H1 (cell line): ENCODE results near the gene ATG16L2. TPM values are rescaled to one million over a fixed set of nuclear protein-coding genes. Genes with fewer than 3 reads are reported as not detected.

ENCODE experiments used
- CTCF ChIA-PET: fragments of 300-600 bp; sonication (Branson Sonifier 250); formaldehyde crosslinking; loops from one replicate; lab custom pipeline; 2021; ENCODE audit not compliant: partially characterized antibody; lab: Charles Lee
- POLR2A ChIA-PET: fragments of 300-600 bp; sonication (Branson Sonifier 250); formaldehyde crosslinking; loops from one replicate; lab custom pipeline; 2021; ENCODE audit warnings: inconsistent platforms; ENCODE audit not compliant: partially characterized antibody; lab: Charles Lee
- DNase-seq, 2 experiments: peaks; one replicate each; pipeline versions ENCODE4 v3.0.0 to v3.0.0-alpha.2; 2010 to 2022; ENCODE audit warnings: low spot score in 2 of 2, low read depth in 1 of 2, mixed read lengths in 1 of 2
- FAIRE-seq: peaks from 2 replicates; lab custom pipeline; 2011; peaks lifted over from hg19 to GRCh38; lab: Jason Lieb, UNC
- H2AFZ ChIP-seq: 2 replicates; pipeline ENCODE4 v1.8.1; 2012; ENCODE audit warnings: low read length, inconsistent platforms
- H2AK5ac ChIP-seq: 2 replicates; pipeline ENCODE4 v1.6.1; 2013; ENCODE audit warnings: low read depth, low read length
- H2BK120ac ChIP-seq: replicated peaks from 2 replicates; pipeline ENCODE3; 2013; ENCODE audit warnings: low read depth, low read length, inconsistent platforms
- H2BK12ac ChIP-seq: 2 replicates; pipeline ENCODE4 v1.6.1; 2013; ENCODE audit warnings: low read depth, low read length
- H2BK15ac ChIP-seq: 2 replicates; pipeline ENCODE4 v1.6.1; 2013; ENCODE audit warnings: low read length
- H2BK20ac ChIP-seq: 2 replicates; pipeline ENCODE4 v1.6.1; 2013; ENCODE audit warnings: low read length
- H2BK5ac ChIP-seq: 2 replicates; pipeline ENCODE4 v1.6.1; 2013; ENCODE audit warnings: low read depth, low read length
- H3K14ac ChIP-seq: 2 replicates; pipeline ENCODE4 v1.6.1; 2013; ENCODE audit warnings: inconsistent platforms; ENCODE audit not compliant: insufficient read length
- H3K18ac ChIP-seq: 2 replicates; pipeline ENCODE4 v1.6.1; 2013; ENCODE audit warnings: low read length; ENCODE audit errors: extremely low read depth
- H3K23ac ChIP-seq: 2 replicates; pipeline ENCODE4 v1.6.1; 2013; ENCODE audit warnings: inconsistent platforms; ENCODE audit not compliant: insufficient read length
- H3K23me2 ChIP-seq: 2 replicates; pipeline ENCODE4 v1.6.1; 2013; ENCODE audit warnings: low read depth, low read length
- H3K27ac ChIP-seq: 2 replicates; pipeline ENCODE4 v1.6.1; 2011; ENCODE audit warnings: low read depth, low read length, inconsistent platforms
- H3K27me3 ChIP-seq, 4 experiments: replicated peaks in 1 of 4; 1 replicate in 1 of 4; 2 replicates in 3 of 4; pipeline versions ENCODE4 v1.6.1 to v1.8.1; 2011 to 2013; ENCODE audit warnings: low read length in 3 of 4, mild to moderate bottlenecking in 3 of 4, inconsistent platforms in 2 of 4, mixed read lengths in 2 of 4, moderate library complexity in 1 of 4; ENCODE audit not compliant: control insufficient read depth in 3 of 4, insufficient read depth in 3 of 4; ENCODE audit errors: extremely low read depth in 1 of 4
- H3K36me3 ChIP-seq, 4 experiments: 2 replicates each; pipeline versions ENCODE4 v1.6.1 to v1.8.1; 2011 to 2013; ENCODE audit warnings: mild to moderate bottlenecking in 4 of 4, low read length in 3 of 4, moderate library complexity in 2 of 4, control low read depth in 1 of 4, inconsistent platforms in 1 of 4; ENCODE audit not compliant: insufficient read depth in 4 of 4, control insufficient read depth in 2 of 4
- H3K4ac ChIP-seq: replicated peaks from 2 replicates; pipeline ENCODE3; 2013; ENCODE audit warnings: low read length, low read depth, mixed read lengths, inconsistent platforms; ENCODE audit not compliant: insufficient read length
- H3K4me1 ChIP-seq, 4 experiments: replicated peaks in 1 of 4; 1 replicate in 1 of 4; 2 replicates in 3 of 4; pipeline versions ENCODE4 v1.6.1 to v1.8.1; 2011 to 2013; ENCODE audit warnings: low read length in 3 of 4, inconsistent platforms in 2 of 4, mixed read lengths in 1 of 4; ENCODE audit not compliant: insufficient read depth in 4 of 4, control insufficient read depth in 3 of 4
- H3K4me2 ChIP-seq, 2 experiments: 2 replicates each; pipeline versions ENCODE4 v1.6.1 to v1.8.1; 2011 to 2013; ENCODE audit warnings: low read depth in 2 of 2, low read length in 2 of 2, control low read depth in 1 of 2, inconsistent platforms in 1 of 2, mild to moderate bottlenecking in 1 of 2; ENCODE audit not compliant: insufficient read depth in 1 of 2
- H3K4me3 ChIP-seq, 4 experiments: fragments of 200-600, 300-600 bp in 1 of 4; sonication (generic), shearing (Covaris generic), sonication (Bioruptor Twin) in 1 of 4; 2 replicates each; pipeline versions ENCODE4 v1.5.1 to v1.8.1; 2011 to 2016; ENCODE audit warnings: low read length in 4 of 4, low read depth in 3 of 4, control low read depth in 2 of 4, inconsistent platforms in 2 of 4, mild to moderate bottlenecking in 2 of 4, mixed read lengths in 1 of 4, moderate library complexity in 1 of 4; ENCODE audit not compliant: insufficient read depth in 2 of 4; ENCODE audit errors: extremely low read depth in 1 of 4
- H3K56ac ChIP-seq: replicated peaks from 2 replicates; pipeline ENCODE3; 2013; ENCODE audit warnings: low read depth, mild to moderate bottlenecking, mixed read lengths, low read length, inconsistent platforms; ENCODE audit not compliant: insufficient read length
- H3K79me1 ChIP-seq: 2 replicates; pipeline ENCODE4 v1.6.1; 2013; ENCODE audit warnings: low read depth, low read length, control low read depth
- H3K79me2 ChIP-seq, 2 experiments: 2 replicates each; pipeline versions ENCODE4 v1.6.1 to v1.8.1; 2012 to 2013; ENCODE audit warnings: low read length in 2 of 2, mild to moderate bottlenecking in 2 of 2, inconsistent platforms in 1 of 2; ENCODE audit not compliant: insufficient read depth in 2 of 2, control insufficient read depth in 1 of 2
- H3K9ac ChIP-seq, 4 experiments: replicated peaks in 1 of 4; 1 replicate in 1 of 4; 2 replicates in 3 of 4; pipeline versions ENCODE4 v1.6.1 to v1.8.1; 2011 to 2013; ENCODE audit warnings: low read depth in 3 of 4, low read length in 3 of 4, control low read depth in 2 of 4, mild to moderate bottlenecking in 2 of 4, moderate library complexity in 2 of 4, inconsistent platforms in 1 of 4; ENCODE audit errors: extremely low read depth in 1 of 4
- H3K9me3 ChIP-seq, 2 experiments: 2 replicates each; pipeline versions ENCODE4 v1.6.1 to v1.8.1; 2012 to 2013; ENCODE audit warnings: mild to moderate bottlenecking in 2 of 2, moderate library complexity in 2 of 2, control low read depth in 1 of 2, inconsistent platforms in 1 of 2, low read depth in 1 of 2, low read length in 1 of 2, mixed read lengths in 1 of 2; ENCODE audit not compliant: insufficient read depth in 2 of 2
- H4K20me1 ChIP-seq, 2 experiments: replicated peaks in 1 of 2; 2 replicates each; pipeline versions ENCODE3 to v1.8.1; 2011 to 2013; ENCODE audit warnings: inconsistent platforms in 2 of 2, low read length in 2 of 2, mild to moderate bottlenecking in 1 of 2; ENCODE audit not compliant: insufficient read depth in 2 of 2, control insufficient read depth in 1 of 2
- H4K5ac ChIP-seq: 2 replicates; pipeline ENCODE4 v1.6.1; 2013; ENCODE audit warnings: low read length, low read depth, mixed read lengths, inconsistent platforms; ENCODE audit not compliant: insufficient read length
- H4K8ac ChIP-seq: 2 replicates; pipeline ENCODE4 v1.8.0; 2013; ENCODE audit warnings: mild to moderate bottlenecking, moderate library complexity, low read length, inconsistent platforms; ENCODE audit not compliant: insufficient read depth; ENCODE audit errors: extremely low read depth
- H4K91ac ChIP-seq: replicated peaks from 2 replicates; pipeline ENCODE3; 2013; ENCODE audit warnings: low read length, mixed read lengths, inconsistent platforms; ENCODE audit not compliant: insufficient read length
- BACH1 ChIP-seq: IDR thresholded peaks from 2 replicates; pipeline ENCODE4 v1.6.1; 2012; ENCODE audit warnings: low read length, improper control_type of control experiment
- CBX8 ChIP-seq: fragments of 300-800, 300-1000 bp; sonication (generic); IDR thresholded peaks from 2 replicates; pipeline ENCODE4 v1.7.1; 2016; ENCODE audit warnings: low read depth, low read length, borderline replicate concordance
- CEBPB ChIP-seq: IDR thresholded peaks from 2 replicates; pipeline ENCODE4 v1.6.1; 2012; ENCODE audit warnings: low read depth, low read length
- CREB1 ChIP-seq: IDR thresholded peaks from 2 replicates; pipeline ENCODE4 v1.6.1; 2012; ENCODE audit warnings: inconsistent platforms
- EZH2 ChIP-seq: fragments of 200-600 bp; sonication (generic); IDR thresholded peaks from 2 replicates; pipeline ENCODE4 v1.7.1; 2012; ENCODE audit warnings: low read depth, mild to moderate bottlenecking, moderate library complexity, low read length, inconsistent platforms; ENCODE audit not compliant: severe bottlenecking
- FOSL1 ChIP-seq: IDR thresholded peaks from 2 replicates; pipeline ENCODE4 v1.6.1; 2011; ENCODE audit warnings: mild to moderate bottlenecking, low read depth, low read length, moderate library complexity; ENCODE audit not compliant: insufficient read depth
- HDAC2 ChIP-seq, 2 experiments: fragments of 300-600 bp in 1 of 2; sonication (generic) in 1 of 2; IDR thresholded peaks; 2 replicates each; pipeline ENCODE4 v1.6.1; 2011 to 2012; ENCODE audit warnings: low read depth in 2 of 2, low read length in 2 of 2, mild to moderate bottlenecking in 2 of 2, moderate library complexity in 2 of 2, borderline replicate concordance in 1 of 2, inconsistent platforms in 1 of 2
- JUND ChIP-seq: IDR thresholded peaks from 2 replicates; pipeline ENCODE4 v1.6.1; 2011; ENCODE audit warnings: mild to moderate bottlenecking, improper control_type of control experiment, low read length
- KDM4A ChIP-seq: IDR thresholded peaks from one replicate; pipeline ENCODE4 v1.7.1; 2012; ENCODE audit warnings: low read depth, mild to moderate bottlenecking, moderate library complexity, low read length, inconsistent platforms; ENCODE audit not compliant: severe bottlenecking
- NANOG ChIP-seq: IDR thresholded peaks from 2 replicates; pipeline ENCODE4 v1.6.1; 2011; ENCODE audit warnings: low read length, low read depth, mild to moderate bottlenecking, inconsistent platforms; ENCODE audit not compliant: insufficient read depth, poor library complexity, severe bottlenecking
- SAP30 ChIP-seq: fragments of 300-600 bp; sonication (generic); IDR thresholded peaks from 2 replicates; pipeline ENCODE4 v1.7.1; 2012; ENCODE audit warnings: low read length, moderate library complexity, mild to moderate bottlenecking, inconsistent platforms; ENCODE audit not compliant: insufficient read depth, insufficient replicate concordance
- SIX5 ChIP-seq: IDR thresholded peaks from 2 replicates; pipeline ENCODE4 v1.6.1; 2011; ENCODE audit warnings: mild to moderate bottlenecking, low read depth, low read length
- SP1 ChIP-seq: IDR thresholded peaks from 2 replicates; pipeline ENCODE4 v1.6.1; 2011; ENCODE audit warnings: low read depth, low read length
- SP2 ChIP-seq: IDR thresholded peaks from 2 replicates; pipeline ENCODE4 v1.6.1; 2012; ENCODE audit warnings: mild to moderate bottlenecking, low read length, inconsistent platforms
- SUZ12 ChIP-seq: fragments of 200-600 bp; sonication (generic); IDR thresholded peaks from 2 replicates; pipeline ENCODE4 v1.6.1; 2012; ENCODE audit warnings: mild to moderate bottlenecking, inconsistent platforms, low read length, moderate library complexity, mixed read lengths
- YY1 ChIP-seq: IDR thresholded peaks from 2 replicates; pipeline ENCODE4 v1.6.1; 2011; ENCODE audit warnings: low read depth, mild to moderate bottlenecking, low read length
- WGBS, 2 experiments: shearing (Covaris generic) in 1 of 2; methylation state at CpG; one replicate each; pipeline versions ENCODE4 v1.1.6 to v1.1.7; 2013 to 2015; ENCODE audit warnings: low lambda C conversion rate in 2 of 2, mixed read lengths in 2 of 2, inconsistent platforms in 1 of 2, low coverage in 1 of 2, missing lambda C conversion rate in 1 of 2; ENCODE audit not compliant: insufficient replicate concordance in 2 of 2, insufficient coverage in 1 of 2, insufficient read length in 1 of 2; ENCODE audit errors: extremely low coverage in 1 of 2, missing lambda C conversion rate in 1 of 2; 5-methylcytosine and 5-hydroxymethylcytosine counted together
- polyA plus RNA-seq, 7 experiments: library from polyadenylated mRNA; depleted of rRNA in 3 of 7; stranded (reverse) in 5 of 7; unstranded in 2 of 7; fragments of >200 nt in 5 of 7; fragments of 200-250 nt in 2 of 7; gene quantifications; 1 replicate in 5 of 7; 2 replicates in 1 of 7; 4 replicates in 1 of 7; pipeline versions ENCODE4 v1.2.1 to v1.2.3, GENCODE V29; 2011 to 2013; ENCODE audit warnings: missing spikeins in 2 of 7, mixed read lengths in 2 of 7
- total RNA-seq: library from RNA; stranded (reverse); fragmentation: NEBNext Ultra II Directional; extraction: Animal tissue kit (Norgen Biotek cat#: 25700); gene quantifications from 2 replicates; pipeline ENCODE4 v1.2.1, GENCODE V29; 2021

Gene ATG16L2
- total and polyA plus RNA-seq, 2 of the 8 experiments (the other 6 are each of a cell fraction or from before 2014, with no cell fraction given) = 11.0 to 18.5 TPM

GRCh38 chr11:72850832-72851231 is 36.6 kb downstream of the ATG16L2 start:
- FAIRE-seq = no peak
- no peak overlapping the region for H2BK12ac ChIP-seq
- H3K36me3 ChIP-seq = no peaks in the 10 kb centered on the region
- no peak overlapping the region for H4K91ac ChIP-seq
- H3K4ac ChIP-seq = no peak overlapping the region
- no peak overlapping the region for H3K56ac ChIP-seq
- H3K4me1 ChIP-seq = no peaks in the 10 kb centered on the region
- no peak overlapping the region for H2BK5ac ChIP-seq
- no peaks in the 10 kb centered on the region for H3K79me2 ChIP-seq
- WGBS, 2 experiments = 78% methylated on average over 3 of the region's 3 CpGs; no CpG with 5 or more reads in 1 of the 2 experiments
- H3K9me3 ChIP-seq = no peaks in the 10 kb centered on the region
- H3K18ac ChIP-seq = no peak overlapping the region
- no peak overlapping the region for H3K27ac ChIP-seq
- ChIA-PET POLR2A (no interaction called here), CTCF (interaction anchor here (1.9 to 2.0 kb wide), 2 partner anchors 10 to 19 kb away, joined by 5 to 8 read pairs; no protein-coding TSS in a partner anchor)
- H3K23ac ChIP-seq = no peak overlapping the region
- H3K4me3 ChIP-seq = no peak overlapping the region
- no peak overlapping the region for H4K8ac ChIP-seq
- no peak overlapping the region for H3K9ac ChIP-seq
- DNase-seq = no peak
- no peak overlapping the region for H2BK120ac ChIP-seq
- H2AFZ ChIP-seq = no peak overlapping the region
- H3K14ac ChIP-seq = no peak overlapping the region
- H2BK20ac ChIP-seq = no peak overlapping the region
- no peak overlapping the region for H3K4me2 ChIP-seq
- H2BK15ac ChIP-seq = no peak overlapping the region
- no peaks in the 10 kb centered on the region for H3K27me3 ChIP-seq
- H3K23me2 ChIP-seq = no peaks in the 10 kb centered on the region
- H4K5ac ChIP-seq = no peak overlapping the region
- no peaks in the 10 kb centered on the region for H4K20me1 ChIP-seq
- H3K79me1 ChIP-seq = no peaks in the 10 kb centered on the region
- H2AK5ac ChIP-seq = no peak overlapping the region
- TF ChIP-seq JUND = no peak
- no peak for TF ChIP-seq FOSL1
- TF ChIP-seq BACH1 = no peak
- TF ChIP-seq HDAC2 (IDR thresholded peaks at IDR 0.05; ENCODE audit: borderline replicate concordance in 1 of 2, low read depth in 2 of 2, low read length in 2 of 2) = no peak
- no peak for TF ChIP-seq SIX5
- no peak for TF ChIP-seq SP2
- TF ChIP-seq CREB1 = no peak
- TF ChIP-seq NANOG = no peak
- TF ChIP-seq YY1 = no peak
- TF ChIP-seq SP1 = no peak
- no peak for TF ChIP-seq CBX8
- no peak for TF ChIP-seq CEBPB
- no peak for TF ChIP-seq EZH2
- no peak for TF ChIP-seq SAP30
- TF ChIP-seq KDM4A = no peak
- no peak for TF ChIP-seq SUZ12
